Fibroblast of lung (primary cell): ENCODE data around the gene PIN1. TPM values are rescaled to one million over a fixed set of nuclear protein-coding genes. Genes with fewer than 3 reads are reported as not detected.

Source experiments
- DNase-seq, 2 donors: peaks; one replicate each; pipeline versions ENCODE4 v3.0.0 to v3.0.0-alpha.2; 2010; ENCODE audit warnings: low read depth in 2 of 2
- H2AFZ ChIP-seq: 2 replicates; pipeline ENCODE4 v1.5.1; 2012; ENCODE audit warnings: low read length, control low read depth, inconsistent platforms
- H3K27ac ChIP-seq: 2 replicates; pipeline ENCODE4 v1.5.1; 2011; ENCODE audit warnings: low read length, control low read depth; ENCODE audit not compliant: insufficient read depth
- H3K27me3 ChIP-seq: 2 replicates; pipeline ENCODE4 v1.5.1; 2011; ENCODE audit warnings: mild to moderate bottlenecking, low read length; ENCODE audit not compliant: control insufficient read depth, insufficient read depth
- H3K36me3 ChIP-seq: 2 replicates; pipeline ENCODE4 v1.5.1; 2011; ENCODE audit warnings: low read length; ENCODE audit not compliant: control insufficient read depth, insufficient read depth
- H3K4me1 ChIP-seq: 2 replicates; pipeline ENCODE4 v1.5.1; 2011; ENCODE audit warnings: low read length; ENCODE audit not compliant: control insufficient read depth, insufficient read depth; ENCODE audit errors: extremely low read depth
- H3K4me2 ChIP-seq: 2 replicates; pipeline ENCODE4 v1.5.1; 2011; ENCODE audit warnings: low read length, control low read depth; ENCODE audit not compliant: insufficient read depth; ENCODE audit errors: extremely low read depth
- H3K4me3 ChIP-seq, 4 experiments: fragments of 200-600 bp in 1 of 4; sonication (generic) in 1 of 4; replicated peaks in 1 of 4; 2 replicates each; pipeline ENCODE4 v1.5.1; 2011 to 2016; ENCODE audit warnings: low read length in 4 of 4, low read depth in 3 of 4, mild to moderate bottlenecking in 3 of 4, control low read depth in 2 of 4, inconsistent platforms in 1 of 4, mixed read lengths in 1 of 4; ENCODE audit not compliant: insufficient read depth in 1 of 4; ENCODE audit errors: control extremely low read depth in 1 of 4
- H3K79me2 ChIP-seq: 2 replicates; pipeline ENCODE4 v1.5.1; 2012; ENCODE audit warnings: mild to moderate bottlenecking, low read length, inconsistent platforms; ENCODE audit not compliant: control insufficient read depth, insufficient read depth
- H3K9ac ChIP-seq: 2 replicates; pipeline ENCODE4 v1.5.1; 2011; ENCODE audit warnings: mild to moderate bottlenecking, low read length, control low read depth; ENCODE audit not compliant: insufficient read depth
- H3K9me3 ChIP-seq: 2 replicates; pipeline ENCODE4 v1.5.1; 2012; ENCODE audit warnings: low read depth, low read length; ENCODE audit not compliant: control insufficient read depth, insufficient read depth
- H4K20me1 ChIP-seq: 2 replicates; pipeline ENCODE4 v1.5.1; 2011; ENCODE audit warnings: low read length; ENCODE audit not compliant: control insufficient read depth, insufficient read depth; ENCODE audit errors: extremely low read depth
- CTCF ChIP-seq, 2 donors: IDR thresholded peaks in 1 of 2; conservative IDR thresholded peaks in 1 of 2; 1 replicate in 1 of 2; 2 replicates in 1 of 2; pipeline ENCODE4 v1.5.1; 2011 to 2012; ENCODE audit warnings: low read length in 2 of 2, control low read depth in 1 of 2, inconsistent platforms in 1 of 2, low read depth in 1 of 2, mild to moderate bottlenecking in 1 of 2
- EZH2 ChIP-seq: IDR thresholded peaks from 2 replicates; pipeline ENCODE4 v1.5.1; 2012; ENCODE audit warnings: low read length, control low read depth, mild to moderate bottlenecking; ENCODE audit errors: missing control alignments
- polyA plus RNA-seq, 2 donors: library from polyadenylated mRNA; depleted of rRNA in 1 of 2; stranded (reverse) in 1 of 2; unstranded in 1 of 2; fragments of >200 nt; gene quantifications; 2 replicates each; pipeline ENCODE4 v1.2.1, GENCODE V29; 2011 to 2012; ENCODE audit warnings: missing spikeins in 1 of 2
- total RNA-seq: library from RNA; depleted of rRNA; stranded (reverse); fragments of >200 nt; gene quantifications from 2 replicates; pipeline ENCODE4 v1.2.1, GENCODE V29; 2014

PIN1 gene
- total and polyA plus RNA-seq, 2 donors (not counting 1 experiment from before 2014, with no cell fraction given) = 33.4 to 98.8 TPM

- Histone ChIP-seq H2AFZ (peak within 1 kb of the TSS; percentile 84), H3K36me3 (peaks cover 3% of the 10 kb centered on the region), H3K27ac (peak within 1 kb of the TSS; percentile 73), H3K4me1 (peaks cover 6% of the 10 kb centered on the region), H3K79me2 (peaks cover 35% of the 10 kb centered on the region), H3K9ac (peak within 1 kb of the TSS; percentile 87), H3K9me3 (no peaks in the 10 kb centered on the region), H3K27me3 (no peaks in the 10 kb centered on the region), H3K4me2 (peak within 1 kb of the TSS; percentile 95), H3K4me3 (peak within 1 kb of the TSS; percentile 88 to 100 (median 96)), H4K20me1 (peaks cover 3% of the 10 kb centered on the region)
- DNase-seq = peak; percentile 77 to 84
- TF ChIP-seq CTCF (conservative IDR thresholded peaks at IDR 0.05 in 1 of 2, IDR thresholded peaks at IDR 0.05 in 1 of 2; ENCODE audit: low read depth in 1 of 2, low read length in 2 of 2) = no peak
- TF ChIP-seq EZH2 = no peak
Observed at GRCh38 chr19:9827289-9828238, 7.6 kb upstream of the PIN1 start, which contains the start of gene UBL5. TSS of gene UBL5 (plus strand) at chr19:9827918. CDS start at chr19:9828338, 420 bp downstream.

DNA sequence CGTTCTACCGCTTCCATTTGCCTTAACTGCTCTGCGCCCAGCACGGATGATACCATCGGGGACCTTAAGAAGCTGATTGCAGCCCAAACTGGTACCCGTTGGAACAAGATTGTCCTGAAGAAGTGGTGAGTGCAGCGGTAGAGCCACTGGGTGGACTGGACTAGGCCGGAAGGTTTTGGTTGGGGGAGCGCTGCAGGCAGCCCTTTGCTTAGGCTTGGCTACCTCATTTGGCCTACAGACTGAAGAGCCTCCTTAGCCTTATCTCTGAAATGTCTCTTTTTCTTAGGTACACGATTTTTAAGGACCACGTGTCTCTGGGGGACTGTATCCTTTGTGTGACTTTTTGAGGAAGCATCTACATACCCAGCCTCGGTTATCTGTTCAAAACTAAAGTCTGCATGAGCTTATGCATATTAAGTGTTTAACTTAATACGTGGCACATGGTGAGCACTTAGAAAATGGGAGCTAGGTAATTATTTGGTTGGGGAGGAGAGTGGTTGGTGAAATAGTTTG lies 6.5 kb upstream of the PIN1 start:
- H3K36me3 ChIP-seq = peaks cover 3% of the 10 kb centered on the region
- no peak for DNase-seq
- peaks cover 6% of the 10 kb centered on the region for H3K4me1 ChIP-seq
- H3K9me3 ChIP-seq = no peaks in the 10 kb centered on the region
- peaks cover 35% of the 10 kb centered on the region for H3K79me2 ChIP-seq
- peak overlapping the region; percentile 88 to 100 (median 96) for H3K4me3 ChIP-seq
- H3K4me2 ChIP-seq = peak overlapping the region; percentile 95
- H2AFZ ChIP-seq = no peak overlapping the region
- no peaks in the 10 kb centered on the region for H3K27me3 ChIP-seq
- H4K20me1 ChIP-seq = peaks cover 3% of the 10 kb centered on the region
- peak overlapping the region; percentile 87 for H3K9ac ChIP-seq
- H3K27ac ChIP-seq = peak overlapping the region; percentile 73
- TF ChIP-seq CTCF (conservative IDR thresholded peaks at IDR 0.05 in 1 of 2, IDR thresholded peaks at IDR 0.05 in 1 of 2; ENCODE audit: low read depth in 1 of 2, low read length in 2 of 2) (no peak), EZH2 (no peak)

- H3K9ac ChIP-seq = no peak overlapping the region
- peak overlapping the region in 3 of 4 experiments; percentile 58 to 80 (median 78) for H3K4me3 ChIP-seq
- H3K79me2 ChIP-seq = peaks cover 21% of the 10 kb centered on the region
- H3K9me3 ChIP-seq = no peaks in the 10 kb centered on the region
- DNase-seq = no peak
- TF ChIP-seq CTCF (conservative IDR thresholded peaks at IDR 0.05 in 1 of 2, IDR thresholded peaks at IDR 0.05 in 1 of 2; ENCODE audit: low read depth in 1 of 2, low read length in 2 of 2) (no peak), EZH2 (no peak)
- no peak overlapping the region for H3K4me2 ChIP-seq
- H3K27ac ChIP-seq = peak overlapping the region; percentile 10
- no peak overlapping the region for H2AFZ ChIP-seq
- H3K4me1 ChIP-seq = peaks cover 5% of the 10 kb centered on the region
- peaks cover 2% of the 10 kb centered on the region for H3K36me3 ChIP-seq
- H4K20me1 ChIP-seq = no peaks in the 10 kb centered on the region
- H3K27me3 ChIP-seq = no peaks in the 10 kb centered on the region
Observed at GRCh38 chr19:9834307-9834725, 802 bp upstream of the PIN1 start.
